HG02852 (cell line): Measurements from ENCODE around the gene KIF3C.

Experiments
- ATAC-seq: cut with Tn5 transposase; IDR thresholded peaks from one replicate; pipeline ENCODE4 v1.9.1; 2021; ENCODE audit warnings: mild to moderate bottlenecking, moderate library complexity; ENCODE audit not compliant: unreplicated experiment

Gene KIF3C

DNA sequence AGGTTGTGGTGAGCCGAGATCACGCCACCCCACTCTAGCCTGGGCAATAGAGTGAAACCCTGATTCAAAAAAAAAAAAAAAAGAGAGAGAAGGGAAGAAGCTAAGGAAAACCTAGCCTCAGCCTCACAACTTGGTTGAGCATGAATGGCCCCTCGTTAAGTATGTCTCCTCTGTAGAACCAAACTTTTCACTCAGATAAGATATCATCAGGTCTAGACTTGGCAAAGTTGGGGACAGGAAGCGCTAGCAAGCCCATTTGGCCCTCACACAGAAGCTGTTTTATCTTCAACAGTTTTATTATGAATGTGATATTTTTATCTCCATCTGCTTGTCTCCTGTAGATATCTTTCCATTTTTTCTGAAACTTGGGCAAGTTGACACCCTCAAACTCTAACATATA is 100.5 kb downstream of the KIF3C start:
- no peak for ATAC-seq

DNA sequence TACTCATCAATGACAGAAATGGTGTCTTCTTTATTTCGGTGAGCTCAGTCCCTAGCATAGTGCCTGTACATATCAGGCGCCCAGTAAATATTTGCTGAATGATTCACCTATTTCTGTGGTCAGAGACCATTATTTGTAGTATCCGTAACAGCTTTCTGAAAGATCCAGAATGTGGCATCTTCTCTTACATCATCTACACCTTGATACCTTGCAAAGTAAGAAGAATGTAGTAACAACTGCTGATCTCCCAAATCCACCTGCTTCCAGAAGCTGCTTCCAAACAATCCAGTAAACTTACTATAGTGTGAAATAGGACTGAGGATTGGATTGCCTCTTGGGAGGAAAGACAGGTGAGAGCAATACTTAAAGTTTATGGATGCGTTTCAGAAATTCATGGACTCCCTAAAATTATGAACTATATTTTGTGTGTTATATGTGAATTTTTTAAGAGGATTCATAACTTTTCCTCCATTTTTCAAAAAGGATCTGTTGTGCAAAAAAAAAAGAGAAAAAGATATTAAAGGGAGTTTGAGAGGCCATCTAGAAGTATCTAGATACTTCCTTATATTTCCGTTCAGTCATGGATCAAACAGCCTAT is 103.1 kb downstream of the KIF3C start:
- no peak for ATAC-seq

DNA sequence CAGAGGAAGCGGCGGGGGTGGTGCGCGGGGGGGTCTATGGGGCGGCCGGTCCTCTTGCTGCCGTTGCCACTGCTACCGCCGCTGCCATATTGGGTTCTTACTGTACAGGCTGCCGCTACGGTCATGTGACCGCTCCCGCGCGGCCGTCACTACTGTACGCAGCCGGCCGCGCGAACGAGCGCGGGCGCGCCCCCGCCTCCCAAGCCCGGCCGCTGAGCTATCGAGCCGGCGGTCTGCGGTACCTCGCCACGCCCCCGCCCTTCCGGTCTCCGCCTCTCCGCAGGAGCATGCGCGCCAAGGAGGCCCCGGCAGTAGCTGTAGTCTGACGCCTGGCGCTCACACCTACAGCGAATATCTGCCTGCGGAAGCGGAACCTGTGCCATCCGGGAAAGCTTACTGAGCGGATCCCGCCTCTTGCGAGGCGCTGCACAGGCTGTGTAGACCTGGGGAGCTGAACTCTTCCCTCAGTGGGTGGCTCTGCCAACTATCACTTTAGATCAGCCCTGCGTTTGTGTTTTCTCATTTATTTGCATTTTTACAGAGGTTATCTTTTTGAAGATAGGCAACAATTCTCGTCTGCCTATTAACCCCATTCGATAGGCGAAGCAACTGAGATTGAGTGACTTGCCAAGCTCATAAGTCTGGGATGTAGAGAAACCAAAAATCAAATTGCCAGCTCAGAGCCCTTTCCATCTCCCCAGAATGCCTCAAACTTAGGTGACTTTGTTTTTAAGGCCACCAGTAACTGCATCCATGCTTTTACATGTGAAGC is 103.8 kb downstream of the KIF3C start, which contains the start of gene ASXL2:
ASXL2 (minus strand) TSS at position 127 of the 772 bp plus-strand sequence. CDS start 265 bp downstream, outside the sequence.
- ATAC-seq: peak; percentile 89

DNA sequence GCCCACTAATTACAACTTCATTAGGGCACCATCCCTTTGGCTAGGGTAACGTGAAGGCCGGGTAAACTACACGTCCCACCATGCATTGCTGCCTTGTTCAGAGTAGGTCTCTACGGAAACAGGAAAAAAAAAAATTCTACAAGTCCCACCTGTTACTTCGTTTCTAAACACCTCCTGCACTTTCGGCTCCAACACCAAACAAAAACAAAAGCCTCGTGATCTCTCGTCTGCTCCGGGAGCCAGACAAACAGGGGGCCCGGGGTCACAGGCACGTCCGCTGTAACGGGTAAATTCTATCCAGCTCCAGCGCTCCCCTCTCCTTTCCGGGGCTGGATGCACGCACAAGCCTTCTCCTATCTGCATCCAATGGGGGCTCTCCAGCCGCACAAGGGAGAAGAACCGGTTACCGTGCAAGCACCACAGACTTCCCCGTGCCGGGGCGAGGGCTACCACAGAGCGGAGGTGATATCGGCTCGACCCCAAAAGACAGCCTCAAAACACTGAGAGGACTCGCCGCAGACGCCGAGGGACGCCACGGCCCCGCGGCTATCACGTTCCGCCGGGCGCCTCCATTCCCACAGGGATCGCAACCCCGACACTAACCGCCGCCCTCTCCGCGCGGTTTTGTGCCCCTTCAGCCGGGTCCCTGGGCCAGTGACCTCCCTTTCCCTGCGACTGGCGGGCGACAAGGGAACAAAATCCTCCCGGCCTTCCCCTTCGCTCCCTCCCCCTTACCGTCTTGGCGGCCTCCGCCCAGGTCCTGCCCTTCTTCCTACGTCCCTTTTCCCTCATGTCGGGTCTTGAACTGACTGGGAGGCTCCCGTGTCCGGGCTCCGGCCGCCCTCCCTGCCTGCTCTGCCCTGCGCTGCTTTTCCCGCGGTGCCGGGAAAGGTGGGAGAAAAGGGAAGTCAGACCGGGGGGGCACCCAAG is 104.6 kb downstream of the KIF3C start:
- ATAC-seq: peak; percentile 48
